GM12872 (cell line): ENCODE data around the gene TP53INP2.

ENCODE experiments used
- CTCF ChIP-seq: IDR thresholded peaks from 3 replicates; pipeline ENCODE4 v1.5.1; 2011; ENCODE audit warnings: low read depth, mild to moderate bottlenecking, low read length, moderate library complexity; ENCODE audit not compliant: insufficient read depth

The TP53INP2 gene

GRCh38 chr20:34712525-34713192 is 8.5 kb downstream of the TP53INP2 start:
- no peak for TF ChIP-seq CTCF

GRCh38 chr20:34713194-34713943 is 9.2 kb downstream of the TP53INP2 start:
- no peak for TF ChIP-seq CTCF

- no peak for TF ChIP-seq CTCF
Measured at GRCh38 chr20:34715384-34715783, 11.2 kb downstream of the TP53INP2 start.

- no peak for TF ChIP-seq CTCF
Measured at GRCh38 chr20:34716921-34717229, 12.7 kb downstream of the TP53INP2 start.

- no peak for TF ChIP-seq CTCF
Measured at GRCh38 chr20:34717230-34718095, 13.3 kb downstream of the TP53INP2 start.

- no peak for TF ChIP-seq CTCF
Measured at GRCh38 chr20:34720266-34720665, 16.1 kb downstream of the TP53INP2 start.

- TF ChIP-seq CTCF, result no peak
Measured at GRCh38 chr20:34724172-34724571, 20.0 kb downstream of the TP53INP2 start.
